HEK293 (cell line): Measurements from ENCODE around the gene CYP24A1.

Experiments used
- CTCF ChIA-PET: fragments of 350-600 bp; formaldehyde crosslinking; extraction: SDS; loops from one replicate; lab custom pipeline; 2021; ENCODE audit warnings: antibody characterized with exemption; lab: Yijun Ruan, JAX
- POLR2A ChIA-PET: fragments of 300-600 bp; formaldehyde crosslinking; extraction: SDS; loops from one replicate; lab custom pipeline; 2020; ENCODE audit warnings: antibody characterized with exemption, inconsistent platforms; lab: Yijun Ruan, JAX
- H3K27ac ChIP-seq: fragments of 200-500 bp; sonication (Bioruptor generic); 2 replicates; pipeline ENCODE4 v1.5.1; 2014; ENCODE audit warnings: low read depth, low read length, control low read depth, inconsistent platforms; ENCODE audit errors: extremely low read depth
- H3K36me3 ChIP-seq, 2 experiments: fragments of 200-500 bp in 1 of 2; sonication (Bioruptor generic) in 1 of 2; 1 replicate in 1 of 2; 2 replicates in 1 of 2; pipeline ENCODE4 v1.5.1; 2014 to 2017; ENCODE audit warnings: inconsistent platforms in 2 of 2, low read length in 2 of 2; ENCODE audit not compliant: control insufficient read depth in 2 of 2, insufficient read depth in 1 of 2
- H3K4me1 ChIP-seq: fragments of 200-500 bp; sonication (Bioruptor generic); 2 replicates; pipeline ENCODE4 v1.5.1; 2014; ENCODE audit warnings: mild to moderate bottlenecking, low read length, inconsistent platforms; ENCODE audit not compliant: control insufficient read depth, insufficient read depth
- H3K4me3 ChIP-seq: 2 replicates; pipeline ENCODE4 v1.5.1; 2011; ENCODE audit warnings: low read depth, mild to moderate bottlenecking, control low read depth, low read length, moderate library complexity
- H3K9me3 ChIP-seq: fragments of 200-500 bp; sonication (Bioruptor generic); 2 replicates; pipeline ENCODE4 v1.5.1; 2014; ENCODE audit warnings: low read depth, low read length, inconsistent platforms; ENCODE audit not compliant: control insufficient read depth, insufficient read depth
- FEZF1 ChIP-seq: fragments of 450-650 bp; formaldehyde crosslinking; IDR thresholded peaks from 2 replicates; pipeline ENCODE4 v1.5.1; 2016; ENCODE audit warnings: missing biosample characterization, missing genetic modification characterization
- GLIS1 ChIP-seq: fragments of 450-650 bp; formaldehyde crosslinking; IDR thresholded peaks from 2 replicates; pipeline ENCODE4 v1.5.1; 2016; ENCODE audit warnings: missing biosample characterization, missing genetic modification characterization
- REPIN1 ChIP-seq: fragments of 450-650 bp; formaldehyde crosslinking; IDR thresholded peaks from 2 replicates; pipeline ENCODE4 v1.5.1; 2017; ENCODE audit warnings: missing biosample characterization, missing genetic modification characterization, low read depth
- YY1 ChIP-seq: fragments of 450-650 bp; formaldehyde crosslinking; IDR thresholded peaks from 2 replicates; pipeline ENCODE4 v1.5.1; 2018; ENCODE audit warnings: missing biosample characterization, missing genetic modification characterization
- ZBTB48 ChIP-seq: fragments of 450-650 bp; formaldehyde crosslinking; IDR thresholded peaks from 2 replicates; pipeline ENCODE4 v1.5.1; 2016; ENCODE audit warnings: missing biosample characterization, missing genetic modification characterization
- ZBTB6 ChIP-seq: fragments of 450-650 bp; formaldehyde crosslinking; IDR thresholded peaks from 2 replicates; pipeline ENCODE4 v1.5.1; 2017; ENCODE audit warnings: missing biosample characterization, missing genetic modification characterization
- ZNF19 ChIP-seq: fragments of 450-650 bp; formaldehyde crosslinking; IDR thresholded peaks from 2 replicates; pipeline ENCODE4; 2016; ENCODE audit warnings: missing biosample characterization, missing genetic modification characterization, low read depth
- ZNF335 ChIP-seq: fragments of 450-650 bp; formaldehyde crosslinking; conservative IDR thresholded peaks from 2 replicates; pipeline ENCODE4 v1.5.1; 2016; ENCODE audit warnings: missing biosample characterization, missing genetic modification characterization
- ZNF366 ChIP-seq: fragments of 450-650 bp; formaldehyde crosslinking; conservative IDR thresholded peaks from 2 replicates; pipeline ENCODE4 v1.5.1; 2016; ENCODE audit warnings: missing biosample characterization, missing genetic modification characterization
- ZNF529 ChIP-seq: fragments of 450-650 bp; formaldehyde crosslinking; IDR thresholded peaks from 2 replicates; pipeline ENCODE4 v1.5.1; 2017; ENCODE audit warnings: missing genetic modification characterization, missing biosample characterization; ENCODE audit not compliant: insufficient replicate concordance
- ZNF530 ChIP-seq: fragments of 450-650 bp; formaldehyde crosslinking; IDR thresholded peaks from 2 replicates; pipeline ENCODE4 v1.5.1; 2016; ENCODE audit warnings: low read depth, missing biosample characterization, missing genetic modification characterization
- ZNF561 ChIP-seq: fragments of 450-650 bp; IDR thresholded peaks from 2 replicates; pipeline ENCODE4 v1.5.1; 2018; ENCODE audit warnings: missing biosample characterization, missing genetic modification characterization, borderline replicate concordance
- ZNF596 ChIP-seq: fragments of 450-650 bp; IDR thresholded peaks from 2 replicates; pipeline ENCODE4 v1.5.0; 2018; ENCODE audit warnings: missing biosample characterization, mild to moderate bottlenecking, missing genetic modification characterization, moderate library complexity
- ZNF610 ChIP-seq: fragments of 450-650 bp; formaldehyde crosslinking; IDR thresholded peaks from 2 replicates; pipeline ENCODE4 v1.5.1; 2016; ENCODE audit warnings: missing biosample characterization, missing genetic modification characterization, borderline replicate concordance
- ZNF629 ChIP-seq: fragments of 450-650 bp; formaldehyde crosslinking; IDR thresholded peaks from 2 replicates; pipeline ENCODE4 v1.5.1; 2017; ENCODE audit warnings: missing biosample characterization, missing genetic modification characterization
- ZNF837 ChIP-seq: fragments of 450-650 bp; formaldehyde crosslinking; IDR thresholded peaks from 2 replicates; pipeline ENCODE4 v1.5.1; 2016; ENCODE audit warnings: missing biosample characterization, missing genetic modification characterization
- ZSCAN16 ChIP-seq: fragments of 450-650 bp; formaldehyde crosslinking; IDR thresholded peaks from 2 replicates; pipeline ENCODE4 v1.5.1; 2016; ENCODE audit warnings: missing biosample characterization, missing genetic modification characterization
- ZSCAN23 ChIP-seq: fragments of 450-650 bp; formaldehyde crosslinking; IDR thresholded peaks from 2 replicates; pipeline ENCODE4 v1.5.1; 2016; ENCODE audit warnings: missing biosample characterization, missing genetic modification characterization
- ZXDB ChIP-seq: fragments of 450-650 bp; formaldehyde crosslinking; IDR thresholded peaks from 2 replicates; pipeline ENCODE4 v1.5.1; 2016; ENCODE audit warnings: missing biosample characterization, missing genetic modification characterization
- TF ChIP-seq, protein P1 (sequence below): fragments of 450-650 bp; formaldehyde crosslinking; IDR thresholded peaks from 2 replicates; pipeline ENCODE4 v1.5.1; 2016; ENCODE audit warnings: missing biosample characterization, missing genetic modification characterization
- TF ChIP-seq, protein P2 (sequence below): fragments of 450-650 bp; formaldehyde crosslinking; IDR thresholded peaks from 2 replicates; pipeline ENCODE4 v1.5.1; 2016; ENCODE audit warnings: missing biosample characterization, missing genetic modification characterization
- TF ChIP-seq, protein P3 (sequence below): fragments of 450-650 bp; formaldehyde crosslinking; IDR thresholded peaks from 2 replicates; pipeline ENCODE4 v1.5.1; 2017; ENCODE audit warnings: missing biosample characterization, mild to moderate bottlenecking, missing genetic modification characterization, moderate library complexity
- TF ChIP-seq, protein P4 (sequence below): fragments of 450-650 bp; formaldehyde crosslinking; IDR thresholded peaks from 2 replicates; pipeline ENCODE4 v1.5.1; 2016; ENCODE audit warnings: missing biosample characterization, missing genetic modification characterization

The CYP24A1 gene

DNA sequence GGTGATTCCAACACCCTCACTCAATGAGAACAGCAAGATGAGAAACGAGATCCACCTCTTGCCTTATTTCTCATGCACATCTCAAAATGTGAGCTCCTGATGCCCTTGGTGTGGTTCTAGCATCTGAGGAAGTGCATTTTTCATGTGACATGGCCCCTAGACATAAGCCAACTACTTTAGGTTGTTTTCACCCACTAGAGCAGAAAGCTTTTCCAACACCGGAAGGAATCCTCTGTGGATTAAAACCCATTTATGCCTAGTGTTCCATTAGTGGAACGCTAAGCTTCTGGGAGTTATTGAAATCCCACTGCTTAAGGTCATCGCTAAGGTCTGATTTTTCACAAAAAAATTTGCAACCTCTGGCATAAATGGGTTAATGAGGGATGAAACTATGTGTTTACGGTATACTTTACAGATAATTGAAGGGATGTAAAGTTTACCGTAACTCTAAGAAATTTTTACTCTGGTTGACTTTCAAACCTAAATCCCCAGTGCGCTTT is 24.0 kb downstream of the CYP24A1 start:
- Histone ChIP-seq H3K9me3 (no peaks in the 10 kb centered on the region), H3K27ac (no peak overlapping the region), H3K4me3 (no peak overlapping the region), H3K4me1 (peaks cover 6% of the 10 kb centered on the region; the same call in 1 of the 2 replicates), H3K36me3 (no peaks in the 10 kb centered on the region)
- TF ChIP-seq YY1 (tag by site-specific recombination) (no peak), ZNF837 (tag by site-specific recombination) (no peak), ZSCAN16 (tag by site-specific recombination) (no peak), ZXDB (no peak), ZSCAN23 (tag by site-specific recombination) (no peak), ZNF529 (tag by site-specific recombination) (no peak), ZBTB48 (tag by site-specific recombination) (no peak), ZNF530 (no peak), ZNF629 (tag by site-specific recombination) (no peak), ZBTB6 (tag by site-specific recombination) (no peak), ZNF19 (tag by site-specific recombination) (no peak), ZNF610 (no peak), REPIN1 (tag by site-specific recombination) (no peak)
- TF ChIP-seq, protein P1, sequence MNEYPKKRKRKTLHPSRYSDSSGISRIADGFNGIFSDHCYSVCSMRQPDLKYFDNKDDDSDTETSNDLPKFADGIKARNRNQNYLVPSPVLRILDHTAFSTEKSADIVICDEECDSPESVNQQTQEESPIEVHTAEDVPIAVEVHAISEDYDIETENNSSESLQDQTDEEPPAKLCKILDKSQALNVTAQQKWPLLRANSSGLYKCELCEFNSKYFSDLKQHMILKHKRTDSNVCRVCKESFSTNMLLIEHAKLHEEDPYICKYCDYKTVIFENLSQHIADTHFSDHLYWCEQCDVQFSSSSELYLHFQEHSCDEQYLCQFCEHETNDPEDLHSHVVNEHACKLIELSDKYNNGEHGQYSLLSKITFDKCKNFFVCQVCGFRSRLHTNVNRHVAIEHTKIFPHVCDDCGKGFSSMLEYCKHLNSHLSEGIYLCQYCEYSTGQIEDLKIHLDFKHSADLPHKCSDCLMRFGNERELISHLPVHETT (tag by site-specific recombination): no peak
- TF ChIP-seq, protein P2, sequence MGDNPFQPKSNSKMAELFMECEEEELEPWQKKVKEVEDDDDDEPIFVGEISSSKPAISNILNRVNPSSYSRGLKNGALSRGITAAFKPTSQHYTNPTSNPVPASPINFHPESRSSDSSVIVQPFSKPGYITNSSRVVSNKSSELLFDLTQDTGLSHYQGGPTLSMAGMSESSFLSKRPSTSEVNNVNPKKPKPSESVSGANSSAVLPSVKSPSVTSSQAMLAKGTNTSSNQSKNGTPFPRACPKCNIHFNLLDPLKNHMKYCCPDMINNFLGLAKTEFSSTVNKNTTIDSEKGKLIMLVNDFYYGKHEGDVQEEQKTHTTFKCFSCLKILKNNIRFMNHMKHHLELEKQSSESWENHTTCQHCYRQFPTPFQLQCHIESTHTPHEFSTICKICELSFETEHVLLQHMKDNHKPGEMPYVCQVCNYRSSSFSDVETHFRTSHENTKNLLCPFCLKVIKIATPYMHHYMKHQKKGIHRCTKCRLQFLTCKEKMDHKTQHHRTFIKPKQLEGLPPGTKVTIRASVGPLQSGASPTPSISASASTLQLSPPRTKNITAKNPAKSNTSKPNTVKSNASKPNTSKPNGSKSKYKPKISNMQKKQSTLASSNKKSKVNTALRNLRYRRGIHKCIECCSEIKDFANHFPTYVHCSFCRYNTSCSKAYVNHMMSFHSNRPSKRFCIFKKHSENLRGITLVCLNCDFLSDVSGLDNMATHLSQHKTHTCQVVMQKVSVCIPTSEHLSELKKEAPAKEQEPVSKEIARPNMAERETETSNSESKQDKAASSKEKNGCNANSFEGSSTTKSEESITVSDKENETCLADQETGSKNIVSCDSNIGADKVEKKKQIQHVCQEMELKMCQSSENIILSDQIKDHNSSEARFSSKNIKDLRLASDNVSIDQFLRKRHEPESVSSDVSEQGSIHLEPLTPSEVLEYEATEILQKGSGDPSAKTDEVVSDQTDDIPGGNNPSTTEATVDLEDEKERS: no peak
- ChIA-PET POLR2A (no interaction called here), CTCF (interaction anchor here (1.0 kb wide), 1 partner anchor 46 kb away, joined by 3 read pairs; no protein-coding TSS in a partner anchor)

- no peaks in the 10 kb centered on the region for H3K9me3 ChIP-seq
- ChIA-PET POLR2A (no interaction called here), CTCF (interaction anchor here (1.0 kb wide), 2 partner anchors 12 to 46 kb away, joined by 3 to 4 read pairs; no protein-coding TSS in a partner anchor)
- H3K4me3 ChIP-seq: no peak overlapping the region
- H3K4me1 ChIP-seq: peaks cover 6% of the 10 kb centered on the region; the same call in 1 of the 2 replicates
- H3K27ac ChIP-seq: no peak overlapping the region
- no peaks in the 10 kb centered on the region for H3K36me3 ChIP-seq
- TF ChIP-seq ZNF561 (peak; percentile 92), YY1 (tag by site-specific recombination) (peak; percentile 25; the same call in 1 of the 2 replicates), ZNF335 (tag by site-specific recombination) (no peak), ZXDB (peak; percentile 74; the same call in 1 of the 2 replicates), FEZF1 (peak; percentile 69), GLIS1 (tag by site-specific recombination) (peak; percentile 18; the same call in 1 of the 2 replicates), ZNF366 (tag by site-specific recombination) (peak; percentile 87), ZNF837 (tag by site-specific recombination) (no peak), ZNF596 (tag by site-specific recombination) (no peak)
- TF ChIP-seq, protein P3, sequence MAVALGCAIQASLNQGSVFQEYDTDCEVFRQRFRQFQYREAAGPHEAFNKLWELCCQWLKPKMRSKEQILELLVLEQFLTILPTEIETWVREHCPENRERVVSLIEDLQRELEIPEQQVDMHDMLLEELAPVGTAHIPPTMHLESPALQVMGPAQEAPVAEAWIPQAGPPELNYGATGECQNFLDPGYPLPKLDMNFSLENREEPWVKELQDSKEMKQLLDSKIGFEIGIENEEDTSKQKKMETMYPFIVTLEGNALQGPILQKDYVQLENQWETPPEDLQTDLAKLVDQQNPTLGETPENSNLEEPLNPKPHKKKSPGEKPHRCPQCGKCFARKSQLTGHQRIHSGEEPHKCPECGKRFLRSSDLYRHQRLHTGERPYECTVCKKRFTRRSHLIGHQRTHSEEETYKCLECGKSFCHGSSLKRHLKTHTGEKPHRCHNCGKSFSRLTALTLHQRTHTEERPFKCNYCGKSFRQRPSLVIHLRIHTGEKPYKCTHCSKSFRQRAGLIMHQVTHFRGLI: no peak
- TF ChIP-seq, protein P4, sequence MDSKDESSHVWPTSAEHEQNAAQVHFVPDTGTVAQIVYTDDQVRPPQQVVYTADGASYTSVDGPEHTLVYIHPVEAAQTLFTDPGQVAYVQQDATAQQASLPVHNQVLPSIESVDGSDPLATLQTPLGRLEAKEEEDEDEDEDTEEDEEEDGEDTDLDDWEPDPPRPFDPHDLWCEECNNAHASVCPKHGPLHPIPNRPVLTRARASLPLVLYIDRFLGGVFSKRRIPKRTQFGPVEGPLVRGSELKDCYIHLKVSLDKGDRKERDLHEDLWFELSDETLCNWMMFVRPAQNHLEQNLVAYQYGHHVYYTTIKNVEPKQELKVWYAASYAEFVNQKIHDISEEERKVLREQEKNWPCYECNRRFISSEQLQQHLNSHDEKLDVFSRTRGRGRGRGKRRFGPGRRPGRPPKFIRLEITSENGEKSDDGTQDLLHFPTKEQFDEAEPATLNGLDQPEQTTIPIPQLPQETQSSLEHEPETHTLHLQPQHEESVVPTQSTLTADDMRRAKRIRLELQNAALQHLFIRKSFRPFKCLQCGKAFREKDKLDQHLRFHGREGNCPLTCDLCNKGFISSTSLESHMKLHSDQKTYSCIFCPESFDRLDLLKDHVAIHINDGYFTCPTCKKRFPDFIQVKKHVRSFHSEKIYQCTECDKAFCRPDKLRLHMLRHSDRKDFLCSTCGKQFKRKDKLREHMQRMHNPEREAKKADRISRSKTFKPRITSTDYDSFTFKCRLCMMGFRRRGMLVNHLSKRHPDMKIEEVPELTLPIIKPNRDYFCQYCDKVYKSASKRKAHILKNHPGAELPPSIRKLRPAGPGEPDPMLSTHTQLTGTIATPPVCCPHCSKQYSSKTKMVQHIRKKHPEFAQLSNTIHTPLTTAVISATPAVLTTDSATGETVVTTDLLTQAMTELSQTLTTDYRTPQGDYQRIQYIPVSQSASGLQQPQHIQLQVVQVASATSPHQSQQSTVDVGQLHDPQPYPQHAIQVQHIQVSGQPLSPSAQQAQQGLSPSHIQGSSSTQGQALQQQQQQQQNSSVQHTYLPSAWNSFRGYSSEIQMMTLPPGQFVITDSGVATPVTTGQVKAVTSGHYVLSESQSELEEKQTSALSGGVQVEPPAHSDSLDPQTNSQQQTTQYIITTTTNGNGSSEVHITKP (tag by site-specific recombination): peak; percentile 66
Observed at GRCh38 chr20:54148947-54149764, 24.6 kb downstream of the CYP24A1 start.
